Fibroblast of lung (primary cell): ENCODE measurements around the gene MYH10.

Source experiments
- EZH2 ChIP-seq: IDR thresholded peaks from 2 replicates; pipeline ENCODE4 v1.5.1; 2012; ENCODE audit warnings: low read length, control low read depth, mild to moderate bottlenecking; ENCODE audit errors: missing control alignments
- TF ChIP-seq, protein P1 (sequence below), 2 donors: IDR thresholded peaks in 1 of 2; conservative IDR thresholded peaks in 1 of 2; 1 replicate in 1 of 2; 2 replicates in 1 of 2; pipeline ENCODE4 v1.5.1; 2011 to 2012; ENCODE audit warnings: low read length in 2 of 2, control low read depth in 1 of 2, inconsistent platforms in 1 of 2, low read depth in 1 of 2, mild to moderate bottlenecking in 1 of 2

DNA sequence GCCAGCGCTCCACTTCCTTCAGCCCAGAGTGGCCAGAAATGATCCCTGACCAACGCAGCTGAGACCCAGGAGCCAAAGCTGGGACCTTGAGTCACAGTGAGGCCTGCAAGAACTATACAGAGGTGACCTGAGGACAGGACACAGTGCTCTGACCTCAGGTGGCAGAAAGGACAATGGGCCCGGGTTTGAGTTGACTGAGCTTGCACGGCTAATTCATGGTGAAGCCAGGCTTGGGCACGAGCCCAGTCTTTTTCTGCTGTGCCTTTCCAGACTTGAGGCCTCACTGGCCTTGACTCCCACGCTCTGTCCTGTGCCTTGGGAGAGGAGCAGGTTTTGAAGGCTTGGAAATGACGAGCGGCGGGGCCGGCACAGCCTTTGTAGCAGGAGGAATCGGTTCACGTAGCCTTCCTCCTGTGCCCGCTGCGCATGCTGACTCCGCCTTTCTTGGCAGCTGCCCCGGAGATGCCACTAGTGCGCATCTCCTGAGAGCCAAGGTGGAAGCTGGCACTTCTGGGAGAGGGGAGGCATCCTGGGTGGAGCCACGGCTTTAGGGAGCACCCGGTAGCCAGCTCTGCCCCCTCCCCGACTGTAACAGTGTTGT is 160.0 kb downstream of the MYH10 start:
- TF ChIP-seq, protein P1, sequence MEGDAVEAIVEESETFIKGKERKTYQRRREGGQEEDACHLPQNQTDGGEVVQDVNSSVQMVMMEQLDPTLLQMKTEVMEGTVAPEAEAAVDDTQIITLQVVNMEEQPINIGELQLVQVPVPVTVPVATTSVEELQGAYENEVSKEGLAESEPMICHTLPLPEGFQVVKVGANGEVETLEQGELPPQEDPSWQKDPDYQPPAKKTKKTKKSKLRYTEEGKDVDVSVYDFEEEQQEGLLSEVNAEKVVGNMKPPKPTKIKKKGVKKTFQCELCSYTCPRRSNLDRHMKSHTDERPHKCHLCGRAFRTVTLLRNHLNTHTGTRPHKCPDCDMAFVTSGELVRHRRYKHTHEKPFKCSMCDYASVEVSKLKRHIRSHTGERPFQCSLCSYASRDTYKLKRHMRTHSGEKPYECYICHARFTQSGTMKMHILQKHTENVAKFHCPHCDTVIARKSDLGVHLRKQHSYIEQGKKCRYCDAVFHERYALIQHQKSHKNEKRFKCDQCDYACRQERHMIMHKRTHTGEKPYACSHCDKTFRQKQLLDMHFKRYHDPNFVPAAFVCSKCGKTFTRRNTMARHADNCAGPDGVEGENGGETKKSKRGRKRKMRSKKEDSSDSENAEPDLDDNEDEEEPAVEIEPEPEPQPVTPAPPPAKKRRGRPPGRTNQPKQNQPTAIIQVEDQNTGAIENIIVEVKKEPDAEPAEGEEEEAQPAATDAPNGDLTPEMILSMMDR (conservative IDR thresholded peaks at IDR 0.05 in 1 of 2, IDR thresholded peaks at IDR 0.05 in 1 of 2; ENCODE audit: low read depth in 1 of 2, low read length in 2 of 2), result no peak
- TF ChIP-seq EZH2, result no peak
